ENCODE measurements around the gene ZNF507. TPM values are rescaled to one million over a fixed set of nuclear protein-coding genes. Genes with fewer than 3 reads are reported as not detected.

Gene ZNF507
- total and polyA plus RNA-seq, 2 experiments from 2014 or later = 4.7 to 11.8 TPM

GRCh38 chr19:32350987-32351348, 5.6 kb downstream of the ZNF507 start:
- H3K4me1 ChIP-seq (ENCODE audit: insufficient read depth) = peaks cover 22% of the 10 kb centered on the region
- whole genome bisulfite sequencing (ENCODE audit: low lambda C conversion rate, missing lambda C conversion rate) = 77% methylated on average over 2 of the region's 2 CpGs
- peak overlapping the region; percentile 65 for H3K27ac ChIP-seq
- peak overlapping the region; percentile 58 for H3K4me2 ChIP-seq
- H3K27me3 ChIP-seq = no peaks in the 10 kb centered on the region
- H2AFZ ChIP-seq = no peak overlapping the region
- no peak for TF ChIP-seq EZH2phosphoT487 (IDR thresholded peaks at IDR 0.05; ENCODE audit: low read depth, severe bottlenecking, unreplicated experiment)
- TF ChIP-seq, protein P1, sequence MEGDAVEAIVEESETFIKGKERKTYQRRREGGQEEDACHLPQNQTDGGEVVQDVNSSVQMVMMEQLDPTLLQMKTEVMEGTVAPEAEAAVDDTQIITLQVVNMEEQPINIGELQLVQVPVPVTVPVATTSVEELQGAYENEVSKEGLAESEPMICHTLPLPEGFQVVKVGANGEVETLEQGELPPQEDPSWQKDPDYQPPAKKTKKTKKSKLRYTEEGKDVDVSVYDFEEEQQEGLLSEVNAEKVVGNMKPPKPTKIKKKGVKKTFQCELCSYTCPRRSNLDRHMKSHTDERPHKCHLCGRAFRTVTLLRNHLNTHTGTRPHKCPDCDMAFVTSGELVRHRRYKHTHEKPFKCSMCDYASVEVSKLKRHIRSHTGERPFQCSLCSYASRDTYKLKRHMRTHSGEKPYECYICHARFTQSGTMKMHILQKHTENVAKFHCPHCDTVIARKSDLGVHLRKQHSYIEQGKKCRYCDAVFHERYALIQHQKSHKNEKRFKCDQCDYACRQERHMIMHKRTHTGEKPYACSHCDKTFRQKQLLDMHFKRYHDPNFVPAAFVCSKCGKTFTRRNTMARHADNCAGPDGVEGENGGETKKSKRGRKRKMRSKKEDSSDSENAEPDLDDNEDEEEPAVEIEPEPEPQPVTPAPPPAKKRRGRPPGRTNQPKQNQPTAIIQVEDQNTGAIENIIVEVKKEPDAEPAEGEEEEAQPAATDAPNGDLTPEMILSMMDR (IDR thresholded peaks at IDR 0.05; ENCODE audit: poor library complexity) = no peak
- no peak for TF ChIP-seq EZH2 (IDR thresholded peaks at IDR 0.05; ENCODE audit: borderline replicate concordance)
- H3K79me2 ChIP-seq = peaks cover 84% of the 10 kb centered on the region
- no peak for DNase-seq (ENCODE audit: low spot score)
- no peak overlapping the region for H3K4me3 ChIP-seq
- no peaks in the 10 kb centered on the region for H3K9me2 ChIP-seq (replicated peaks; ENCODE audit: insufficient read depth)
- no peaks in the 10 kb centered on the region for H3K36me3 ChIP-seq (replicated peaks; ENCODE audit: insufficient read depth, low read depth)
- H3K9me3 ChIP-seq (ENCODE audit: low read depth) = no peaks in the 10 kb centered on the region
- peaks cover 3% of the 10 kb centered on the region for H4K20me1 ChIP-seq (ENCODE audit: insufficient read depth, poor library complexity, severe bottlenecking)

DNA sequence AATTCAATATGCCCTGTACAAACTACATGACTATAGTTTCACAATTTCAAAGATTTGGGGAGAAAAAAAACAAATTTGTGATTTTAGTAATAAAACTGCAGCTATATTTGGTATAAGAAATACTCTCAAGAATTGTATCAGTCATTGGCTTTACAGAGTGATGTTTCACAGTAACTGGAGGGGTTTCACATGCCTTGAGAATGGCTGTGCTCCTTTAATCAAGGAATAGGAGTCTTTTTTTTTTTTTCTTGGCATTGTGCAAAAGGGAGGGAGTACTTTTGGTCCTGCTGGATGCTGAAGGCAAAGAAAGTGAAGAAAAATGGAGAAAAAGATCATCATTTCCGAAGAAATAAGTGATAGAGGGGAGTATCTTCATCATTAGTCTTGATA, 6.8 kb downstream of the ZNF507 start:
- Histone ChIP-seq H3K4me2 (no peak overlapping the region), H4K20me1 (ENCODE audit: insufficient read depth, poor library complexity, severe bottlenecking) (peaks cover 3% of the 10 kb centered on the region), H3K9me2 (replicated peaks; ENCODE audit: insufficient read depth) (no peaks in the 10 kb centered on the region), H3K27ac (no peak overlapping the region), H2AFZ (no peak overlapping the region), H3K4me1 (ENCODE audit: insufficient read depth) (peaks cover 17% of the 10 kb centered on the region), H3K4me3 (no peak overlapping the region), H3K9me3 (ENCODE audit: low read depth) (no peaks in the 10 kb centered on the region), H3K27me3 (no peaks in the 10 kb centered on the region), H3K36me3 (replicated peaks; ENCODE audit: insufficient read depth, low read depth) (no peaks in the 10 kb centered on the region), H3K79me2 (peaks cover 83% of the 10 kb centered on the region)
- TF ChIP-seq, protein P1 (IDR thresholded peaks at IDR 0.05; ENCODE audit: poor library complexity) = no peak
- TF ChIP-seq EZH2phosphoT487 (IDR thresholded peaks at IDR 0.05; ENCODE audit: low read depth, severe bottlenecking, unreplicated experiment) (no peak), EZH2 (IDR thresholded peaks at IDR 0.05; ENCODE audit: borderline replicate concordance) (no peak)
- 100% methylated on average over 1 of the region's 1 CpG for WGBS (ENCODE audit: low lambda C conversion rate, missing lambda C conversion rate)
- DNase-seq (ENCODE audit: low spot score) = no peak

GRCh38 chr19:32354345-32354744, 8.9 kb downstream of the ZNF507 start:
- no peak overlapping the region for H3K4me2 ChIP-seq
- peaks cover 3% of the 10 kb centered on the region for H4K20me1 ChIP-seq (ENCODE audit: insufficient read depth, poor library complexity, severe bottlenecking)
- TF ChIP-seq EZH2phosphoT487 (IDR thresholded peaks at IDR 0.05; ENCODE audit: low read depth, severe bottlenecking, unreplicated experiment) = no peak
- no peak for TF ChIP-seq EZH2 (IDR thresholded peaks at IDR 0.05; ENCODE audit: borderline replicate concordance)
- TF ChIP-seq, protein P1 (IDR thresholded peaks at IDR 0.05; ENCODE audit: poor library complexity) = no peak
- no peak for DNase-seq (ENCODE audit: low spot score)
- H3K36me3 ChIP-seq (replicated peaks; ENCODE audit: insufficient read depth, low read depth) = no peaks in the 10 kb centered on the region
- WGBS (ENCODE audit: low lambda C conversion rate, missing lambda C conversion rate) = over 99% methylated on average over 9 of the region's 9 CpGs
- no peak overlapping the region for H2AFZ ChIP-seq
- peaks cover 12% of the 10 kb centered on the region for H3K4me1 ChIP-seq (ENCODE audit: insufficient read depth)
- H3K79me2 ChIP-seq = peaks cover 74% of the 10 kb centered on the region
- no peaks in the 10 kb centered on the region for H3K9me2 ChIP-seq (replicated peaks; ENCODE audit: insufficient read depth)
- H3K9me3 ChIP-seq (ENCODE audit: low read depth) = no peaks in the 10 kb centered on the region
- H3K4me3 ChIP-seq = no peak overlapping the region
- H3K27me3 ChIP-seq = no peaks in the 10 kb centered on the region
- no peak overlapping the region for H3K27ac ChIP-seq

DNA sequence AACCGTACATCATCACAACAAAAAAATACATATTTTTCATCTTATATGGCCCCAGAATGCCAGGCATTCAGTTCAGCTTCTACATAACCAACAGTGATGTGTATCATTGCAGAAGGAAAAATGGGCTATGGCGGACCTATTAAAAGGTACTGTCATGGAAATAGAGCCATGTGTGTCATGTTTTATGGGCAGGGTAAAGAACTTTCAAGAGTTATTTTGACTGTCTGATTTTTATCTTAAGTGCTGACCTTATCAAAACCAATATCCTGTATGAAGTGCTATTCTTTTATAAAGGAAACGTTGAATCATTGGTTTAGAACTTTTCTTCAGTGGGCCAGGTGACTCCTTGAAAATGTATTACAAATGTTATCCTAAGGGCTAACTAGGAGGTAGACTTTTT, 9.9 kb downstream of the ZNF507 start:
- 89% methylated on average over 3 of the region's 3 CpGs for WGBS (ENCODE audit: low lambda C conversion rate, missing lambda C conversion rate)
- H4K20me1 ChIP-seq (ENCODE audit: insufficient read depth, poor library complexity, severe bottlenecking) = no peaks in the 10 kb centered on the region
- peaks cover 77% of the 10 kb centered on the region for H3K79me2 ChIP-seq
- peaks cover 6% of the 10 kb centered on the region for H3K4me1 ChIP-seq (ENCODE audit: insufficient read depth)
- no peaks in the 10 kb centered on the region for H3K36me3 ChIP-seq (replicated peaks; ENCODE audit: insufficient read depth, low read depth)
- H2AFZ ChIP-seq = no peak overlapping the region
- DNase-seq (ENCODE audit: low spot score) = no peak
- no peak overlapping the region for H3K4me2 ChIP-seq
- TF ChIP-seq, protein P1 (IDR thresholded peaks at IDR 0.05; ENCODE audit: poor library complexity) = no peak
- TF ChIP-seq EZH2phosphoT487 (IDR thresholded peaks at IDR 0.05; ENCODE audit: low read depth, severe bottlenecking, unreplicated experiment) (no peak), EZH2 (IDR thresholded peaks at IDR 0.05; ENCODE audit: borderline replicate concordance) (no peak)
- no peak overlapping the region for H3K4me3 ChIP-seq
- no peaks in the 10 kb centered on the region for H3K9me3 ChIP-seq (ENCODE audit: low read depth)
- no peaks in the 10 kb centered on the region for H3K27me3 ChIP-seq
- H3K27ac ChIP-seq = no peak overlapping the region
- no peaks in the 10 kb centered on the region for H3K9me2 ChIP-seq (replicated peaks; ENCODE audit: insufficient read depth)
